GM23338 (cell line): ENCODE data around the gene LDAF1. TPM values are rescaled to one million over a fixed set of nuclear protein-coding genes. Genes with fewer than 3 reads are reported as not detected.

Experiments used
- ATAC-seq: fragments of 200-7000 bp; cut with Tn5 transposase; 3 replicates; pipeline ENCODE4 v1.9.1; 2020
- DNase-seq: peaks from one replicate; pipeline ENCODE4 v3.0.0-alpha.2; 2015; ENCODE audit warnings: low spot score
- H2AFZ ChIP-seq: fragments of 200-600 bp; sonication (generic); 2 replicates; pipeline ENCODE4 v1.8.0; 2016; ENCODE audit warnings: antibody characterized with exemption, mild to moderate bottlenecking, moderate library complexity
- H3F3A ChIP-seq: fragments of 200-600 bp; sonication (generic); replicated peaks from 2 replicates; pipeline ENCODE4 v1.8.0; 2017; ENCODE audit warnings: antibody characterized with exemption, mixed run types, low read depth
- H3K27ac ChIP-seq: fragments of 200-600 bp; sonication (generic); 2 replicates; pipeline ENCODE4 v1.6.1; 2016; ENCODE audit warnings: low read depth
- H3K27me3 ChIP-seq: fragments of 200-600 bp; sonication (generic); 2 replicates; pipeline ENCODE4 v1.8.0; 2016; ENCODE audit warnings: mild to moderate bottlenecking, mixed run types, moderate library complexity; ENCODE audit not compliant: insufficient read depth
- H3K36me3 ChIP-seq: fragments of 200-600 bp; sonication (generic); 2 replicates; pipeline ENCODE4 v1.8.0; 2016; ENCODE audit warnings: mild to moderate bottlenecking; ENCODE audit not compliant: insufficient read depth
- H3K4me1 ChIP-seq: fragments of 200-600 bp; sonication (generic); 2 replicates; pipeline ENCODE4 v1.8.0; 2016; ENCODE audit warnings: mild to moderate bottlenecking, moderate library complexity; ENCODE audit not compliant: insufficient read depth
- H3K4me2 ChIP-seq: fragments of 200-600 bp; sonication (generic); 2 replicates; pipeline ENCODE4 v1.7.1; 2017; ENCODE audit warnings: mixed run types
- H3K4me3 ChIP-seq: fragments of 200-600 bp; sonication (generic); 2 replicates; pipeline ENCODE4 v1.6.1; 2016; ENCODE audit warnings: mixed run types
- H3K79me2 ChIP-seq: fragments of 200-600 bp; sonication (generic); replicated peaks from 2 replicates; pipeline ENCODE4 v1.8.0; 2017; ENCODE audit warnings: mild to moderate bottlenecking; ENCODE audit not compliant: insufficient read depth
- H3K9me2 ChIP-seq: fragments of 200-600 bp; sonication (generic); 2 replicates; pipeline ENCODE4 v1.8.0; 2017; ENCODE audit not compliant: insufficient read depth
- H4K20me1 ChIP-seq: fragments of 200-600 bp; sonication (generic); replicated peaks from 2 replicates; pipeline ENCODE4 v1.8.0; 2017; ENCODE audit warnings: mild to moderate bottlenecking; ENCODE audit not compliant: insufficient read depth
- H3K27ac Mint-ChIP-seq: 2 replicates; pipeline ENCODE4 v1.8.0; 2020; ENCODE audit warnings: inconsistent platforms, mild to moderate bottlenecking, moderate library complexity, mixed read lengths
- H3K27me3 Mint-ChIP-seq: 3 replicates; pipeline ENCODE4 v1.8.0; 2022; ENCODE audit warnings: low read depth, mild to moderate bottlenecking, moderate library complexity, mixed read lengths, inconsistent platforms; ENCODE audit not compliant: insufficient read depth, poor library complexity
- H3K36me3 Mint-ChIP-seq: 3 replicates; pipeline ENCODE4 v1.8.0; 2021; ENCODE audit warnings: low read depth, mild to moderate bottlenecking, inconsistent platforms, moderate library complexity, mixed read lengths
- H3K4me1 Mint-ChIP-seq: 3 replicates; pipeline ENCODE4 v1.8.0; 2020; ENCODE audit warnings: mild to moderate bottlenecking, inconsistent platforms, mixed read lengths
- H3K4me3 Mint-ChIP-seq: 3 replicates; pipeline ENCODE4 v1.8.0; 2021; ENCODE audit warnings: moderate library complexity, mild to moderate bottlenecking, inconsistent platforms, mixed read lengths
- H3K9me3 Mint-ChIP-seq: 3 replicates; pipeline ENCODE4 v1.8.0; 2020; ENCODE audit warnings: moderate library complexity, mild to moderate bottlenecking, inconsistent platforms, mixed read lengths
- CREB1 ChIP-seq: fragments of 250-450 bp; sonication (Bioruptor Pico); IDR thresholded peaks from 2 replicates; pipeline ENCODE4 v1.5.0; 2020; ENCODE audit warnings: low read depth, mild to moderate bottlenecking, moderate library complexity
- CTCF ChIP-seq, 2 experiments: fragments of 200-600 bp in 1 of 2; sonication (generic) in 1 of 2; conservative IDR thresholded peaks; 2 replicates each; pipeline versions ENCODE4 v1.5.1 to v1.6.1; 2016 to 2017; ENCODE audit warnings: antibody characterized with exemption in 2 of 2, low read depth in 2 of 2, mild to moderate bottlenecking in 2 of 2, moderate library complexity in 1 of 2
- ETS1 ChIP-seq: IDR thresholded peaks from 2 replicates; pipeline ENCODE4 v1.6.1; 2016; ENCODE audit warnings: antibody characterized with exemption
- EZH2 ChIP-seq: fragments of 200-600 bp; sonication (generic); IDR thresholded peaks from one replicate; pipeline ENCODE4 v1.8.0; 2017; ENCODE audit warnings: antibody characterized with exemption, mild to moderate bottlenecking, low read depth; ENCODE audit not compliant: unreplicated experiment
- EZH2phosphoT487 ChIP-seq: fragments of 200-600 bp; sonication (generic); IDR thresholded peaks from one replicate; pipeline ENCODE4 v1.8.1; 2018; ENCODE audit warnings: antibody characterized with exemption; ENCODE audit not compliant: unreplicated experiment
- JUNB ChIP-seq: IDR thresholded peaks from one replicate; pipeline ENCODE4 v1.6.1; 2016; ENCODE audit warnings: antibody characterized with exemption; ENCODE audit not compliant: unreplicated experiment
- NANOG ChIP-seq: IDR thresholded peaks from 2 replicates; pipeline ENCODE4 v1.6.1; 2016; ENCODE audit warnings: antibody characterized with exemption, borderline replicate concordance
- POLR2AphosphoS5 ChIP-seq: IDR thresholded peaks from 2 replicates; pipeline ENCODE4 v1.6.1; 2016; ENCODE audit warnings: antibody characterized with exemption, low read depth
- REST ChIP-seq: IDR thresholded peaks from one replicate; pipeline ENCODE4 v1.6.1; 2018; ENCODE audit warnings: antibody characterized with exemption; ENCODE audit not compliant: unreplicated experiment
- STAT1 ChIP-seq: IDR thresholded peaks from one replicate; pipeline ENCODE4 v1.6.1; 2016; ENCODE audit warnings: antibody characterized with exemption; ENCODE audit not compliant: unreplicated experiment
- ZNF114 ChIP-seq: fragments of 250-450 bp; sonication (Bioruptor Pico); IDR thresholded peaks from 2 replicates; pipeline ENCODE4 v1.5.0; 2020; ENCODE audit warnings: mild to moderate bottlenecking, moderate library complexity
- ZNF331 ChIP-seq: fragments of 250-450 bp; sonication (Bioruptor Pico); IDR thresholded peaks from 2 replicates; pipeline ENCODE4 v1.5.0; 2020; ENCODE audit warnings: low read depth, mild to moderate bottlenecking, moderate library complexity
- ZNF462 ChIP-seq: fragments of 250-450 bp; sonication (Bioruptor Pico); IDR thresholded peaks from 2 replicates; pipeline ENCODE4 v1.5.0; 2020; ENCODE audit warnings: mild to moderate bottlenecking, moderate library complexity
- polyA plus RNA-seq: library from polyadenylated mRNA; unstranded; fragments of >200 nt; fragmentation: Nextera tagmentation; extraction: Ambion mirVana; gene quantifications from 2 replicates; pipeline ENCODE4 v1.2.1, GENCODE V29; 2016
- total RNA-seq: library from RNA; depleted of rRNA; stranded (reverse); fragments of >200 nt; shearing (Covaris generic); gene quantifications from 2 replicates; pipeline ENCODE4 v1.2.3, GENCODE V29; 2014

LDAF1 gene
- total and polyA plus RNA-seq, 2 experiments from 2014 or later, result 20.5 to 33.8 TPM

- peaks cover 4% of the 10 kb centered on the region for H3K27me3 Mint-ChIP-seq
- Histone ChIP-seq H3K9me2 (no peaks in the 10 kb centered on the region), H3K27ac (no peak overlapping the region), H3K4me3 (no peak overlapping the region), H2AFZ (no peak overlapping the region), H3K4me1 (peaks cover 11% of the 10 kb centered on the region; the same call in 1 of the 2 replicates), H3F3A (no peaks in the 10 kb centered on the region), H3K79me2 (peaks cover 40% of the 10 kb centered on the region), H3K4me2 (no peak overlapping the region), H3K36me3 (peaks cover 39% of the 10 kb centered on the region), H3K27me3 (no peaks in the 10 kb centered on the region), H4K20me1 (peaks cover 24% of the 10 kb centered on the region)
- no peaks in the 10 kb centered on the region for H3K9me3 Mint-ChIP-seq
- H3K27ac Mint-ChIP-seq, result no peak overlapping the region
- H3K36me3 Mint-ChIP-seq, result peaks cover 56% of the 10 kb centered on the region
- no peak for TF ChIP-seq ZNF462 (CRISPR knock-in tag)
- no peak for TF ChIP-seq STAT1
- no peak for TF ChIP-seq ETS1
- TF ChIP-seq REST, result no peak
- no peak for TF ChIP-seq CTCF (conservative IDR thresholded peaks at IDR 0.05; ENCODE audit: low read depth in 2 of 2)
- TF ChIP-seq JUNB, result no peak
- TF ChIP-seq CREB1 (CRISPR knock-in tag), result no peak
- no peak for TF ChIP-seq ZNF331
- no peak for TF ChIP-seq NANOG
- no peak for TF ChIP-seq EZH2
- TF ChIP-seq EZH2phosphoT487, result no peak
- no peak for TF ChIP-seq ZNF114 (CRISPR knock-in tag)
- TF ChIP-seq POLR2AphosphoS5, result no peak
- no peak overlapping the region for H3K4me3 Mint-ChIP-seq
- no peak for ATAC-seq
- peaks cover 14% of the 10 kb centered on the region for H3K4me1 Mint-ChIP-seq
- no peak for DNase-seq
These were observed 5.1 kb downstream of the LDAF1 start for GRCh38 chr16:21163576-21163975.
